ENCODE results near the gene SP100. TPM values are rescaled to one million over a fixed set of nuclear protein-coding genes. Genes with fewer than 3 reads are reported as not detected.

SP100 gene
- total RNA-seq, 2 experiments from 2014 or later, result 242 to 243 TPM

GRCh38 chr2:230520061-230520874 is 104.3 kb downstream of the SP100 start:
- peaks cover under 1% of the 10 kb centered on the region for H3K4me1 ChIP-seq (ENCODE audit: insufficient read depth, low read length)
- H3K27me3 ChIP-seq (ENCODE audit: control insufficient read depth in 1 of 2, insufficient read depth in 2 of 2, low read length in 2 of 2), result no peaks in the 10 kb centered on the region
- Mint-ChIP-seq H3K4me1 (ENCODE audit: low read depth) (peaks cover 6% of the 10 kb centered on the region), H3K36me3 (ENCODE audit: low read depth) (peaks cover 53% of the 10 kb centered on the region), H3K27ac (no peak overlapping the region), H3K9me3 (peaks cover 10% of the 10 kb centered on the region), H3K4me3 (no peak overlapping the region), H3K27me3 (no peaks in the 10 kb centered on the region)
- POLR2A ChIA-PET, result interaction anchor here (0.5 kb wide), 1 partner anchor 152 kb away, joined by 3 read pairs; no protein-coding TSS in a partner anchor
- H3K4me3 ChIP-seq (ENCODE audit: low read length), result no peak overlapping the region
- TF ChIP-seq CTCF (IDR thresholded peaks at IDR 0.05), result no peak
- intact Hi-C loops (cut with DNase I, micrococcal nuclease), result no loop called here
- DNase-seq (no peak), ATAC-seq (ENCODE audit: poor library complexity) (no peak)
- CTCF ChIA-PET, result no interaction called here
- peaks cover 4% of the 10 kb centered on the region for H3K36me3 ChIP-seq (ENCODE audit: insufficient read depth, low read length)
- peaks cover 5 to 22% of the 10 kb centered on the region in 2 experiments for H3K9me3 ChIP-seq (ENCODE audit: control insufficient read depth in 1 of 2, insufficient read depth in 1 of 2, low read length in 2 of 2)
- no peak overlapping the region for H3K27ac ChIP-seq (ENCODE audit: low read depth in 1 of 2, low read length in 2 of 2)

GRCh38 chr2:230520875-230521155 is 104.8 kb downstream of the SP100 start:
- Mint-ChIP-seq H3K4me1 (ENCODE audit: low read depth) (peaks cover 12% of the 10 kb centered on the region), H3K4me3 (no peak overlapping the region), H3K27me3 (no peaks in the 10 kb centered on the region), H3K36me3 (ENCODE audit: low read depth) (peaks cover 47% of the 10 kb centered on the region), H3K9me3 (peaks cover 10% of the 10 kb centered on the region), H3K27ac (no peak overlapping the region)
- no peak overlapping the region for H3K27ac ChIP-seq (ENCODE audit: low read depth in 1 of 2, low read length in 2 of 2)
- no peak overlapping the region for H3K4me3 ChIP-seq (ENCODE audit: low read length)
- DNase-seq (no peak), ATAC-seq (ENCODE audit: poor library complexity) (no peak)
- CTCF ChIA-PET, result no interaction called here
- peaks cover under 1% of the 10 kb centered on the region for H3K36me3 ChIP-seq (ENCODE audit: insufficient read depth, low read length)
- POLR2A ChIA-PET, result no interaction called here
- H3K9me3 ChIP-seq (ENCODE audit: control insufficient read depth in 1 of 2, insufficient read depth in 1 of 2, low read length in 2 of 2), result peaks cover 11 to 22% of the 10 kb centered on the region in 2 experiments
- peaks cover 6% of the 10 kb centered on the region for H3K4me1 ChIP-seq (ENCODE audit: insufficient read depth, low read length)
- TF ChIP-seq CTCF (IDR thresholded peaks at IDR 0.05), result no peak
- intact Hi-C loops (cut with DNase I, micrococcal nuclease), result no loop called here
- H3K27me3 ChIP-seq (ENCODE audit: control insufficient read depth in 1 of 2, insufficient read depth in 2 of 2, low read length in 2 of 2), result no peaks in the 10 kb centered on the region

GRCh38 chr2:230521386-230521785 is 105.4 kb downstream of the SP100 start:
- DNase-seq (no peak), ATAC-seq (ENCODE audit: poor library complexity) (no peak)
- POLR2A ChIA-PET, result no interaction called here
- Histone ChIP-seq H3K36me3 (ENCODE audit: insufficient read depth, low read length) (no peaks in the 10 kb centered on the region), H3K27ac (ENCODE audit: low read depth in 1 of 2, low read length in 2 of 2) (no peak overlapping the region), H3K4me3 (ENCODE audit: low read length) (no peak overlapping the region), H3K4me1 (ENCODE audit: insufficient read depth, low read length) (peaks cover 8% of the 10 kb centered on the region), H3K27me3 (ENCODE audit: control insufficient read depth in 1 of 2, insufficient read depth in 2 of 2, low read length in 2 of 2) (no peaks in the 10 kb centered on the region), H3K9me3 (ENCODE audit: control insufficient read depth in 1 of 2, insufficient read depth in 1 of 2, low read length in 2 of 2) (peaks cover 13 to 22% of the 10 kb centered on the region in 2 experiments)
- Mint-ChIP-seq H3K9me3 (peaks cover 10% of the 10 kb centered on the region), H3K4me1 (ENCODE audit: low read depth) (peaks cover 15% of the 10 kb centered on the region), H3K27ac (no peak overlapping the region), H3K27me3 (no peaks in the 10 kb centered on the region), H3K4me3 (no peak overlapping the region), H3K36me3 (ENCODE audit: low read depth) (peaks cover 41% of the 10 kb centered on the region)
- intact Hi-C loops (cut with DNase I, micrococcal nuclease), result no loop called here
- CTCF ChIA-PET, result no interaction called here
- no peak for TF ChIP-seq CTCF (IDR thresholded peaks at IDR 0.05)
